H1 (cell line): ENCODE measurements around the gene NTRK2. TPM values are rescaled to one million over a fixed set of nuclear protein-coding genes. Genes with fewer than 3 reads are reported as not detected.

Source experiments
- CTCF ChIA-PET: fragments of 300-600 bp; sonication (Branson Sonifier 250); formaldehyde crosslinking; loops from one replicate; lab custom pipeline; 2021; ENCODE audit not compliant: partially characterized antibody; lab: Charles Lee
- POLR2A ChIA-PET: fragments of 300-600 bp; sonication (Branson Sonifier 250); formaldehyde crosslinking; loops from one replicate; lab custom pipeline; 2021; ENCODE audit warnings: inconsistent platforms; ENCODE audit not compliant: partially characterized antibody; lab: Charles Lee
- DNase-seq, 2 experiments: peaks; one replicate each; pipeline versions ENCODE4 v3.0.0 to v3.0.0-alpha.2; 2010 to 2022; ENCODE audit warnings: low spot score in 2 of 2, low read depth in 1 of 2, mixed read lengths in 1 of 2
- FAIRE-seq: peaks from 2 replicates; lab custom pipeline; 2011; peaks lifted over from hg19 to GRCh38; lab: Jason Lieb, UNC
- H2AFZ ChIP-seq: 2 replicates; pipeline ENCODE4 v1.8.1; 2012; ENCODE audit warnings: low read length, inconsistent platforms
- H2AK5ac ChIP-seq: 2 replicates; pipeline ENCODE4 v1.6.1; 2013; ENCODE audit warnings: low read depth, low read length
- H2BK120ac ChIP-seq: replicated peaks from 2 replicates; pipeline ENCODE3; 2013; ENCODE audit warnings: low read depth, low read length, inconsistent platforms
- H2BK12ac ChIP-seq: 2 replicates; pipeline ENCODE4 v1.6.1; 2013; ENCODE audit warnings: low read depth, low read length
- H2BK15ac ChIP-seq: 2 replicates; pipeline ENCODE4 v1.6.1; 2013; ENCODE audit warnings: low read length
- H2BK20ac ChIP-seq: 2 replicates; pipeline ENCODE4 v1.6.1; 2013; ENCODE audit warnings: low read length
- H2BK5ac ChIP-seq: 2 replicates; pipeline ENCODE4 v1.6.1; 2013; ENCODE audit warnings: low read depth, low read length
- H3K14ac ChIP-seq: 2 replicates; pipeline ENCODE4 v1.6.1; 2013; ENCODE audit warnings: inconsistent platforms; ENCODE audit not compliant: insufficient read length
- H3K18ac ChIP-seq: 2 replicates; pipeline ENCODE4 v1.6.1; 2013; ENCODE audit warnings: low read length; ENCODE audit errors: extremely low read depth
- H3K23ac ChIP-seq: 2 replicates; pipeline ENCODE4 v1.6.1; 2013; ENCODE audit warnings: inconsistent platforms; ENCODE audit not compliant: insufficient read length
- H3K23me2 ChIP-seq: 2 replicates; pipeline ENCODE4 v1.6.1; 2013; ENCODE audit warnings: low read depth, low read length
- H3K27ac ChIP-seq: 2 replicates; pipeline ENCODE4 v1.6.1; 2011; ENCODE audit warnings: low read depth, low read length, inconsistent platforms
- H3K27me3 ChIP-seq, 4 experiments: replicated peaks in 1 of 4; 1 replicate in 1 of 4; 2 replicates in 3 of 4; pipeline versions ENCODE4 v1.6.1 to v1.8.1; 2011 to 2013; ENCODE audit warnings: low read length in 3 of 4, mild to moderate bottlenecking in 3 of 4, inconsistent platforms in 2 of 4, mixed read lengths in 2 of 4, moderate library complexity in 1 of 4; ENCODE audit not compliant: control insufficient read depth in 3 of 4, insufficient read depth in 3 of 4; ENCODE audit errors: extremely low read depth in 1 of 4
- H3K36me3 ChIP-seq, 4 experiments: 2 replicates each; pipeline versions ENCODE4 v1.6.1 to v1.8.1; 2011 to 2013; ENCODE audit warnings: mild to moderate bottlenecking in 4 of 4, low read length in 3 of 4, moderate library complexity in 2 of 4, control low read depth in 1 of 4, inconsistent platforms in 1 of 4; ENCODE audit not compliant: insufficient read depth in 4 of 4, control insufficient read depth in 2 of 4
- H3K4ac ChIP-seq: replicated peaks from 2 replicates; pipeline ENCODE3; 2013; ENCODE audit warnings: low read length, low read depth, mixed read lengths, inconsistent platforms; ENCODE audit not compliant: insufficient read length
- H3K4me1 ChIP-seq, 4 experiments: replicated peaks in 1 of 4; 1 replicate in 1 of 4; 2 replicates in 3 of 4; pipeline versions ENCODE4 v1.6.1 to v1.8.1; 2011 to 2013; ENCODE audit warnings: low read length in 3 of 4, inconsistent platforms in 2 of 4, mixed read lengths in 1 of 4; ENCODE audit not compliant: insufficient read depth in 4 of 4, control insufficient read depth in 3 of 4
- H3K4me2 ChIP-seq, 2 experiments: 2 replicates each; pipeline versions ENCODE4 v1.6.1 to v1.8.1; 2011 to 2013; ENCODE audit warnings: low read depth in 2 of 2, low read length in 2 of 2, control low read depth in 1 of 2, inconsistent platforms in 1 of 2, mild to moderate bottlenecking in 1 of 2; ENCODE audit not compliant: insufficient read depth in 1 of 2
- H3K4me3 ChIP-seq, 4 experiments: fragments of 200-600, 300-600 bp in 1 of 4; sonication (generic), shearing (Covaris generic), sonication (Bioruptor Twin) in 1 of 4; 2 replicates each; pipeline versions ENCODE4 v1.5.1 to v1.8.1; 2011 to 2016; ENCODE audit warnings: low read length in 4 of 4, low read depth in 3 of 4, control low read depth in 2 of 4, inconsistent platforms in 2 of 4, mild to moderate bottlenecking in 2 of 4, mixed read lengths in 1 of 4, moderate library complexity in 1 of 4; ENCODE audit not compliant: insufficient read depth in 2 of 4; ENCODE audit errors: extremely low read depth in 1 of 4
- H3K56ac ChIP-seq: replicated peaks from 2 replicates; pipeline ENCODE3; 2013; ENCODE audit warnings: low read depth, mild to moderate bottlenecking, mixed read lengths, low read length, inconsistent platforms; ENCODE audit not compliant: insufficient read length
- H3K79me1 ChIP-seq: 2 replicates; pipeline ENCODE4 v1.6.1; 2013; ENCODE audit warnings: low read depth, low read length, control low read depth
- H3K79me2 ChIP-seq, 2 experiments: 2 replicates each; pipeline versions ENCODE4 v1.6.1 to v1.8.1; 2012 to 2013; ENCODE audit warnings: low read length in 2 of 2, mild to moderate bottlenecking in 2 of 2, inconsistent platforms in 1 of 2; ENCODE audit not compliant: insufficient read depth in 2 of 2, control insufficient read depth in 1 of 2
- H3K9ac ChIP-seq, 4 experiments: replicated peaks in 1 of 4; 1 replicate in 1 of 4; 2 replicates in 3 of 4; pipeline versions ENCODE4 v1.6.1 to v1.8.1; 2011 to 2013; ENCODE audit warnings: low read depth in 3 of 4, low read length in 3 of 4, control low read depth in 2 of 4, mild to moderate bottlenecking in 2 of 4, moderate library complexity in 2 of 4, inconsistent platforms in 1 of 4; ENCODE audit errors: extremely low read depth in 1 of 4
- H3K9me3 ChIP-seq, 2 experiments: 2 replicates each; pipeline versions ENCODE4 v1.6.1 to v1.8.1; 2012 to 2013; ENCODE audit warnings: mild to moderate bottlenecking in 2 of 2, moderate library complexity in 2 of 2, control low read depth in 1 of 2, inconsistent platforms in 1 of 2, low read depth in 1 of 2, low read length in 1 of 2, mixed read lengths in 1 of 2; ENCODE audit not compliant: insufficient read depth in 2 of 2
- H4K20me1 ChIP-seq, 2 experiments: replicated peaks in 1 of 2; 2 replicates each; pipeline versions ENCODE3 to v1.8.1; 2011 to 2013; ENCODE audit warnings: inconsistent platforms in 2 of 2, low read length in 2 of 2, mild to moderate bottlenecking in 1 of 2; ENCODE audit not compliant: insufficient read depth in 2 of 2, control insufficient read depth in 1 of 2
- H4K5ac ChIP-seq: 2 replicates; pipeline ENCODE4 v1.6.1; 2013; ENCODE audit warnings: low read length, low read depth, mixed read lengths, inconsistent platforms; ENCODE audit not compliant: insufficient read length
- H4K8ac ChIP-seq: 2 replicates; pipeline ENCODE4 v1.8.0; 2013; ENCODE audit warnings: mild to moderate bottlenecking, moderate library complexity, low read length, inconsistent platforms; ENCODE audit not compliant: insufficient read depth; ENCODE audit errors: extremely low read depth
- H4K91ac ChIP-seq: replicated peaks from 2 replicates; pipeline ENCODE3; 2013; ENCODE audit warnings: low read length, mixed read lengths, inconsistent platforms; ENCODE audit not compliant: insufficient read length
- BCL11A ChIP-seq, 2 experiments: IDR thresholded peaks; one replicate each; pipeline ENCODE4 v1.6.1; 2011; ENCODE audit warnings: low read depth in 2 of 2, low read length in 2 of 2, mild to moderate bottlenecking in 2 of 2
- KDM5A ChIP-seq: fragments of 200-600 bp; IDR thresholded peaks from 2 replicates; pipeline ENCODE4 v1.7.1; 2012; ENCODE audit warnings: mild to moderate bottlenecking, low read length, inconsistent platforms, mixed read lengths
- WGBS, 2 experiments: shearing (Covaris generic) in 1 of 2; methylation state at CpG; one replicate each; pipeline versions ENCODE4 v1.1.6 to v1.1.7; 2013 to 2015; ENCODE audit warnings: low lambda C conversion rate in 2 of 2, mixed read lengths in 2 of 2, inconsistent platforms in 1 of 2, low coverage in 1 of 2, missing lambda C conversion rate in 1 of 2; ENCODE audit not compliant: insufficient replicate concordance in 2 of 2, insufficient coverage in 1 of 2, insufficient read length in 1 of 2; ENCODE audit errors: extremely low coverage in 1 of 2, missing lambda C conversion rate in 1 of 2; 5-methylcytosine and 5-hydroxymethylcytosine counted together
- polyA plus RNA-seq, 7 experiments: library from polyadenylated mRNA; depleted of rRNA in 3 of 7; stranded (reverse) in 5 of 7; unstranded in 2 of 7; fragments of >200 nt in 5 of 7; fragments of 200-250 nt in 2 of 7; gene quantifications; 1 replicate in 5 of 7; 2 replicates in 1 of 7; 4 replicates in 1 of 7; pipeline versions ENCODE4 v1.2.1 to v1.2.3, GENCODE V29; 2011 to 2013; ENCODE audit warnings: missing spikeins in 2 of 7, mixed read lengths in 2 of 7
- total RNA-seq: library from RNA; stranded (reverse); fragmentation: NEBNext Ultra II Directional; extraction: Animal tissue kit (Norgen Biotek cat#: 25700); gene quantifications from 2 replicates; pipeline ENCODE4 v1.2.1, GENCODE V29; 2021

Gene NTRK2
- total and polyA plus RNA-seq, 2 of the 8 experiments (the other 6 are each of a cell fraction or from before 2014, with no cell fraction given), result 0.03 to 0.04 TPM

- no peak overlapping the region for H4K8ac ChIP-seq
- POLR2A ChIA-PET, result no interaction called here
Observed at GRCh38 chr9:84992381-84992780, 322.9 kb downstream of the NTRK2 start.

More at GRCh38 chr9:84992381-84992780, 322.9 kb downstream of the NTRK2 start:
- Histone ChIP-seq H4K5ac (no peak overlapping the region), H2BK12ac (no peak overlapping the region), H3K4ac (no peak overlapping the region), H2BK20ac (no peak overlapping the region), H3K23ac (no peak overlapping the region), H3K56ac (no peak overlapping the region), H3K27ac (no peak overlapping the region), H3K9me3 (no peaks in the 10 kb centered on the region), H3K36me3 (no peaks in the 10 kb centered on the region), H3K79me1 (no peaks in the 10 kb centered on the region), H2BK120ac (no peak overlapping the region), H2AFZ (no peak overlapping the region), H2BK15ac (no peak overlapping the region), H3K18ac (no peak overlapping the region), H3K79me2 (no peaks in the 10 kb centered on the region), H3K4me1 (no peaks in the 10 kb centered on the region; a peak in 1 of 7 replicates), H3K23me2 (no peaks in the 10 kb centered on the region), H4K20me1 (no peaks in the 10 kb centered on the region), H4K91ac (no peak overlapping the region), H3K27me3 (no peaks in the 10 kb centered on the region), H3K14ac (no peak overlapping the region), H2BK5ac (no peak overlapping the region), H2AK5ac (no peak overlapping the region), H3K9ac (no peak overlapping the region), H3K4me3 (no peak overlapping the region), H3K4me2 (no peak overlapping the region)
- DNase-seq, result no peak
- FAIRE-seq, result no peak
- WGBS, 2 experiments, result 85% methylated on average over 3 of the region's 3 CpGs; no CpG with 5 or more reads in 1 of the 2 experiments
- TF ChIP-seq BCL11A (IDR thresholded peaks at IDR 0.05; ENCODE audit: low read depth in 2 of 2, low read length in 2 of 2) (no peak), KDM5A (no peak)
- CTCF ChIA-PET, result interaction anchor here (2.4 kb wide), 1 partner anchor 26 kb away, joined by 6 read pairs; no protein-coding TSS in a partner anchor
